SK-N-MC (cell line): Measurements from ENCODE around the gene SEL1L3.

Experiments used
- DNase-seq: peaks from one replicate; pipeline ENCODE4 v3.0.0-alpha.2; 2011; ENCODE audit warnings: low read depth, low spot score
- H3K27ac ChIP-seq: fragments of 200-600 bp; sonication (generic); 2 replicates; pipeline ENCODE4 v1.5.1; 2016; ENCODE audit warnings: mixed run types
- H3K36me3 ChIP-seq: fragments of 200-600 bp; sonication (generic); 2 replicates; pipeline ENCODE4 v1.6.1; 2017; ENCODE audit warnings: antibody characterized with exemption, low read length, mixed read lengths; ENCODE audit not compliant: insufficient read depth
- H3K4me3 ChIP-seq: fragments of 200-600 bp; sonication (generic); 2 replicates; pipeline ENCODE4 v1.5.1; 2016
- H3K9ac ChIP-seq: fragments of 200-600 bp; sonication (generic); 2 replicates; pipeline ENCODE4 v1.8.0; 2017; ENCODE audit warnings: mixed run types, mixed read lengths; ENCODE audit not compliant: insufficient read length
- H3K9me3 ChIP-seq: fragments of 200-600 bp; sonication (generic); 2 replicates; pipeline ENCODE4 v1.6.1; 2017; ENCODE audit warnings: low read depth, mild to moderate bottlenecking, antibody characterized with exemption, low read length, moderate library complexity, mixed read lengths
- EZH2 ChIP-seq: fragments of 200-600 bp; sonication (generic); IDR thresholded peaks from one replicate; pipeline ENCODE4 v1.6.1; 2017; ENCODE audit warnings: antibody characterized with exemption
- FOXP2 ChIP-seq: optimal IDR thresholded peaks from 2 replicates; pipeline ENCODE3; 2011; ENCODE audit warnings: mild to moderate bottlenecking, moderate library complexity; ENCODE audit not compliant: insufficient read depth; ENCODE audit errors: extremely low read length, control extremely low read depth
- POLR2AphosphoS5 ChIP-seq: IDR thresholded peaks from 2 replicates; pipeline ENCODE4 v1.6.1; 2012; ENCODE audit warnings: mild to moderate bottlenecking, low read depth, low read length, borderline replicate concordance

The SEL1L3 gene

GRCh38 chr4:25860586-25861279 lies 2.1 kb downstream of the SEL1L3 start:
- TF ChIP-seq FOXP2 (no peak), POLR2AphosphoS5 (no peak), EZH2 (no peak)
- peak overlapping the region; percentile 84 for H3K4me3 ChIP-seq
- no peak for DNase-seq
- no peaks in the 10 kb centered on the region for H3K9me3 ChIP-seq
- H3K9ac ChIP-seq: peak overlapping the region; percentile 74
- peak overlapping the region; percentile 31; the same call in 1 of the 2 replicates for H3K27ac ChIP-seq
- H3K36me3 ChIP-seq: no peaks in the 10 kb centered on the region

DNA sequence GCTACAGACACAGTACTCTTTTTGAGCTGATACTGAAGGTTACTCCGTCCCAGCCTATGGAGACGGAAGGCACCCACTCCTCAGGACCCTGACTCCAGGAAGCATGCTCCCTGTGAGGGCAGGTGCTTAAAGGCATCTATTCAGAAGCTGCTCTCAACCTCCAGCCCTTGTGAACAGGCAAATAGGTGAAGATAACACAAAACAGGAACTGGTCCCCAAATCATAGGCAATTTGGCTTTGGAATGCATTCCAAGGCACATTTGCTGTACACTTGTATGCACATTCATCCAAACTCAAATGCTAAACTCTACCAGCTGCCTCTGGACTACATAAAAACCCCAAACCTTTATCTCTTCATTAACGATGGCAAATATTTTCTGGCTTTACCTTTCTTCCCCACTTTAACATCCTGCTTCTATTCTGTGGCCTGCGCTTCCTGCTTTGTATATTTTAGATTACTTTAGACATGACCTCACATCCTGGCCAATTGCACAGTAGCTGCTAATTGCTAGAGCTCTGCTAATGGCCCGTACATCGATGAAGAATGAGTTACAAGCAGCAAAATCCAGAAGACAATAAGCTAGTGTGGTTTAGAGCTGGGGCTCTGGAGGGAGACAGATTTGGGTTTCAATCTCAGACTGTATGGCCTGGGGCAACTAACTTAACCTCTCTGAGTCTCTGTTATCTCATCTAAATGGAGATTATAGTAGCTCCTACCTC lies 3.2 kb downstream of the SEL1L3 start:
- Histone ChIP-seq H3K9me3 (no peaks in the 10 kb centered on the region), H3K27ac (no peak overlapping the region), H3K36me3 (no peaks in the 10 kb centered on the region), H3K4me3 (no peak overlapping the region), H3K9ac (no peak overlapping the region)
- TF ChIP-seq POLR2AphosphoS5 (no peak), FOXP2 (no peak), EZH2 (no peak)
- DNase-seq: no peak

GRCh38 chr4:25857851-25858400 lies 4.9 kb downstream of the SEL1L3 start:
- Histone ChIP-seq H3K36me3 (no peaks in the 10 kb centered on the region), H3K9ac (no peak overlapping the region)

GRCh38 chr4:25857403-25857802 lies 5.4 kb downstream of the SEL1L3 start:
- Histone ChIP-seq H3K36me3 (no peaks in the 10 kb centered on the region), H3K27ac (no peak overlapping the region), H3K9me3 (no peaks in the 10 kb centered on the region), H3K9ac (no peak overlapping the region), H3K4me3 (no peak overlapping the region)
- TF ChIP-seq POLR2AphosphoS5: no peak
- TF ChIP-seq EZH2: no peak
- TF ChIP-seq FOXP2: no peak
- no peak for DNase-seq

More at GRCh38 chr4:25857851-25858400, 4.9 kb downstream of the SEL1L3 start:
- Histone ChIP-seq H3K27ac (no peak overlapping the region), H3K9me3 (no peaks in the 10 kb centered on the region), H3K4me3 (no peak overlapping the region)
- TF ChIP-seq FOXP2: no peak
- TF ChIP-seq EZH2: no peak
- no peak for TF ChIP-seq POLR2AphosphoS5
- DNase-seq: no peak

GRCh38 chr4:25856756-25857155 lies 6.0 kb downstream of the SEL1L3 start:
- Histone ChIP-seq H3K36me3 (no peaks in the 10 kb centered on the region), H3K9me3 (no peaks in the 10 kb centered on the region), H3K9ac (no peak overlapping the region), H3K27ac (no peak overlapping the region), H3K4me3 (no peak overlapping the region)
- no peak for DNase-seq
- TF ChIP-seq POLR2AphosphoS5: no peak
- no peak for TF ChIP-seq EZH2
- TF ChIP-seq FOXP2: no peak

DNA sequence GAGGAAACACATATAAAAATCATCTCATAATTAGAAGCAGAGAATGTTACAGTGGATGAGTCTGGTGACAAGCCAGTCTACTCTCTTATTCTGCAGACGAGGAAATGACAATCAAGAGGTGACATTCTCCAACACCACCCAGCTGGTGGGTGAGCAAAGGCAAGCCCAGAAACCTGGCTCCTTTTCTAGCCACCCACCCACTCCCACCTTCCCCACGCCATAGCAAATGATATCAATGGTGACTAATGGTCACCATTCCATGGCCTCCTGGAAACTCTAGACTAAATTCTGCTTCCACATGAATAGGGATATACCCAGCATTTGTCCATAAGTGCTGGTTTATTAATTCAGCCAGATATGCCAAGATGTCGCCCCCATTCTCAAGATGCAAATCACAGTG lies 10.7 kb downstream of the SEL1L3 start:
- no peak overlapping the region for H3K4me3 ChIP-seq
- TF ChIP-seq EZH2 (no peak), POLR2AphosphoS5 (no peak), FOXP2 (no peak)
- H3K9me3 ChIP-seq: no peaks in the 10 kb centered on the region
- no peak for DNase-seq
- H3K27ac ChIP-seq: no peak overlapping the region
- no peaks in the 10 kb centered on the region; the same call in 1 of the 2 replicates for H3K36me3 ChIP-seq
- H3K9ac ChIP-seq: no peak overlapping the region

DNA sequence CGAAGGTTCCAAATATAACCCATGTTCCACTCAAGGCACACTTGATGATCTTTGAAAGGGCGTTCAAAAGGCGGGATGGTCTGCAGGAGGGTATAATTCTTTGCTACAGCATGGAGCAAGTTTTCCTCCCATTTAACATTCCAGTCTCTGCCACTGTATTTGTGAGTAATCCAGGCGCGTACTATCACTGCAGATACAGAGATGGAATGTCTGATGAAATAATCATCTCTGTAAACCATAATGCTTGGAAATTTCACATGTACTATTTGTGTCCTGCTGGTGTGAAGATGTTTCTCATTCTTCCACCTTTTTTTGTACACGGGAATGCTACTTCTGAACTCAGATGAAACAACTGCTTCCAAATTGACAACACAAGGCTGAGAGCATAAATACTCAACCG lies 15.5 kb downstream of the SEL1L3 start:
- no peak overlapping the region for H3K9ac ChIP-seq
- no peak overlapping the region for H3K27ac ChIP-seq
- TF ChIP-seq EZH2 (no peak), POLR2AphosphoS5 (no peak), FOXP2 (no peak)
- no peaks in the 10 kb centered on the region for H3K9me3 ChIP-seq
- no peak for DNase-seq
- H3K4me3 ChIP-seq: no peak overlapping the region
- H3K36me3 ChIP-seq: no peaks in the 10 kb centered on the region; the same call in 1 of the 2 replicates

- no peaks in the 10 kb centered on the region for H3K9me3 ChIP-seq
Observed at GRCh38 chr4:25845841-25846653, 16.7 kb downstream of the SEL1L3 start.

More at GRCh38 chr4:25845841-25846653, 16.7 kb downstream of the SEL1L3 start:
- TF ChIP-seq EZH2: no peak
- TF ChIP-seq FOXP2: no peak
- TF ChIP-seq POLR2AphosphoS5: no peak
- no peaks in the 10 kb centered on the region; the same call in 1 of the 2 replicates for H3K36me3 ChIP-seq
- H3K4me3 ChIP-seq: no peak overlapping the region
- no peak for DNase-seq
- H3K27ac ChIP-seq: no peak overlapping the region
- no peak overlapping the region for H3K9ac ChIP-seq
